Measurements from ENCODE around the gene AURKAIP1. TPM values are rescaled to one million over a fixed set of nuclear protein-coding genes. Genes with fewer than 3 reads are reported as not detected.
"Not testable (repeated sequence)": the region's sequence is repeated elsewhere in the genome, so short reads cannot be mapped to it uniquely, and the experiment has no call there.

The AURKAIP1 gene
- total and polyA plus RNA-seq, 4 donors, result 43.5 to 208 (median 168) TPM

DNA sequence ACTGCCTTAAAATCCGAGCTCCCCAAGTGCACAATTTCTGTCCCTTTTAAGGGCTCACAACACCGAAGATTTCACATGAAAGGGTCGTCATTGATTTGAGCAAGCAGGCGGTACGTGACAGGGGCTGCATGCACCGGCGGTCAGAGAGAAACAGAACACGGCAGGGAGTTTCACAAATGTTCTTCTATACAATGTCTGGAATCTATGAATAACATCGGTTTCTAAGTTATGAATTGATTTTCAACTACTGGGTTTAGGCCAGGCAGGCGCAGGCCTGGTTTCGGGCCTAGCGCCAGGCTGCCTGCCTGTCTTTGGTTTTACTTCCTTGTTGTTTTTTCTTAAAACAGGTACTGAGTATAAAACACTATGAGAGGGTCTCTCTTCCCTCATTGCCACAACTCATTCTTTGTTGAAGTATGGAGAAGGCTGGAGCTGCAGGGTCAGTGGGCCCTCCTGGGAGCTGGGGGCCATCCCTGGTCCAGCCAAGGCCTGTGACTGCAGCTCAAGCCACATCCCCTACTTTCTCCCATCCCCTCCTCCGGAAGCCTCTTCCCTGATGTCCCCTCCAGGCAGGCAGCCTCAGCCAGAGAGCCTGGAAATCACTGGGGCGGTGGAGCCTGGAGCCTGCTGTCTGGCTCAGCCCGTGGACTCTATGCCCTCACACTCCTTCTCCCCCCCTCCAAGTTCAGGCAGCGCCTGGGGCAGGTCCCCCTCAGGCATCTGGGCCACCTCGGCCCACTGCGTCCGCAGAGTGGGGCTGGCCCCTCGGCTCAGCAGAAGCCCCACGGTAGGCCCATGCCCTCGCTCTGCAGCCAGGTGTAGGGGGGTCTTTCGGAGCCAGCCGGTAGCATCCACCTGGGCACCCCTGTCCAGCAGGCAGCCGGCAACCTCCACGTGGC, 43.7 kb upstream of the AURKAIP1 start:
- H3K27ac ChIP-seq (ENCODE audit: low read depth in 1 of 2, low read length in 1 of 2), result no peak overlapping the region
- H3K4me3 ChIP-seq, result no peak overlapping the region
- H3K4me1 ChIP-seq (ENCODE audit: control insufficient read depth in 5 of 5, insufficient read depth in 5 of 5, low read length in 5 of 5), result peaks cover 0 to 24% (median 0%) of the 10 kb centered on the region in 5 donors
- TF ChIP-seq CTCF (IDR thresholded peaks at IDR 0.05; ENCODE audit: control extremely low read depth, extremely low read depth), result no peak
- WGBS, 2 donors, result 88 to 89% methylated on average over 26 of the region's 26 CpGs
- ATAC-seq (ENCODE audit: insufficient read depth, low FRiP score) (no peak), DNase-seq (no peak)
- H3K27me3 ChIP-seq (ENCODE audit: control insufficient read depth in 3 of 3, insufficient read depth in 3 of 3, low read length in 2 of 3), result no peaks in the 10 kb centered on the region
- H3K36me3 ChIP-seq (ENCODE audit: control insufficient read depth in 4 of 4, insufficient read depth in 4 of 4, low read length in 4 of 4), result no peaks in the 10 kb centered on the region
- H3K9me3 ChIP-seq (ENCODE audit: control insufficient read depth in 4 of 4, insufficient read depth in 3 of 4, low read length in 3 of 4), result peaks cover 0 to 2% (median 0%) of the 10 kb centered on the region in 4 donors
- no peak overlapping the region for H3K9ac ChIP-seq (ENCODE audit: insufficient read depth in 1 of 2, low read length in 2 of 2)

- not testable (repeated sequence) for DNase-seq; H3K4me3 ChIP-seq; H3K9ac ChIP-seq (ENCODE audit: insufficient read depth in 1 of 2, low read length in 2 of 2); H3K9me3 ChIP-seq (ENCODE audit: control insufficient read depth in 4 of 4, insufficient read depth in 3 of 4, low read length in 3 of 4); ATAC-seq (ENCODE audit: insufficient read depth, low FRiP score); H3K36me3 ChIP-seq (ENCODE audit: control insufficient read depth in 4 of 4, insufficient read depth in 4 of 4, low read length in 4 of 4); H3K27ac ChIP-seq (ENCODE audit: low read depth in 1 of 2, low read length in 1 of 2); H3K27me3 ChIP-seq (ENCODE audit: control insufficient read depth in 3 of 3, insufficient read depth in 3 of 3, low read length in 2 of 3)
- WGBS, 2 donors, result 84 to 87% methylated on average over 25 of the region's 25 CpGs
- peaks cover 0 to 24% (median 0%) of the 10 kb centered on the region in 5 donors for H3K4me1 ChIP-seq (ENCODE audit: control insufficient read depth in 5 of 5, insufficient read depth in 5 of 5, low read length in 5 of 5)
Measured at GRCh38 chr1:1417825-1418463, 42.9 kb upstream of the AURKAIP1 start.

- not testable (repeated sequence) for H3K27me3 ChIP-seq (ENCODE audit: control insufficient read depth in 3 of 3, insufficient read depth in 3 of 3, low read length in 2 of 3); H3K9me3 ChIP-seq (ENCODE audit: control insufficient read depth in 4 of 4, insufficient read depth in 3 of 4, low read length in 3 of 4); H3K27ac ChIP-seq (ENCODE audit: low read depth in 1 of 2, low read length in 1 of 2); H3K9ac ChIP-seq (ENCODE audit: insufficient read depth in 1 of 2, low read length in 2 of 2); H3K4me3 ChIP-seq; ATAC-seq (ENCODE audit: insufficient read depth, low FRiP score); DNase-seq; H3K36me3 ChIP-seq (ENCODE audit: control insufficient read depth in 4 of 4, insufficient read depth in 4 of 4, low read length in 4 of 4)
- peaks cover 0 to 19% (median 0%) of the 10 kb centered on the region in 5 donors for H3K4me1 ChIP-seq (ENCODE audit: control insufficient read depth in 5 of 5, insufficient read depth in 5 of 5, low read length in 5 of 5)
- WGBS, 2 donors, result 77 to 92% methylated on average over 5 of the region's 5 CpGs
Measured at GRCh38 chr1:1417396-1417795, 42.4 kb upstream of the AURKAIP1 start.

- no peak overlapping the region for H3K9ac ChIP-seq (ENCODE audit: insufficient read depth in 1 of 2, low read length in 2 of 2)
- WGBS, 2 donors, result 77 to 85% methylated on average over 13 of the region's 13 CpGs
- peaks cover 0 to 2% (median 0%) of the 10 kb centered on the region in 4 donors for H3K9me3 ChIP-seq (ENCODE audit: control insufficient read depth in 4 of 4, insufficient read depth in 3 of 4, low read length in 3 of 4)
- H3K27ac ChIP-seq (ENCODE audit: low read depth in 1 of 2, low read length in 1 of 2), result no peak overlapping the region
- H3K4me1 ChIP-seq (ENCODE audit: control insufficient read depth in 5 of 5, insufficient read depth in 5 of 5, low read length in 5 of 5), result peaks cover 0 to 8% (median 0%) of the 10 kb centered on the region in 5 donors
- no peak for TF ChIP-seq CTCF (IDR thresholded peaks at IDR 0.05; ENCODE audit: control extremely low read depth, extremely low read depth)
- H3K36me3 ChIP-seq (ENCODE audit: control insufficient read depth in 4 of 4, insufficient read depth in 4 of 4, low read length in 4 of 4), result no peaks in the 10 kb centered on the region
- no peak overlapping the region for H3K4me3 ChIP-seq
- DNase-seq (no peak), ATAC-seq (ENCODE audit: insufficient read depth, low FRiP score) (no peak)
- no peaks in the 10 kb centered on the region for H3K27me3 ChIP-seq (ENCODE audit: control insufficient read depth in 3 of 3, insufficient read depth in 3 of 3, low read length in 2 of 3)
Measured at GRCh38 chr1:1415751-1416150, 40.7 kb upstream of the AURKAIP1 start.

DNA sequence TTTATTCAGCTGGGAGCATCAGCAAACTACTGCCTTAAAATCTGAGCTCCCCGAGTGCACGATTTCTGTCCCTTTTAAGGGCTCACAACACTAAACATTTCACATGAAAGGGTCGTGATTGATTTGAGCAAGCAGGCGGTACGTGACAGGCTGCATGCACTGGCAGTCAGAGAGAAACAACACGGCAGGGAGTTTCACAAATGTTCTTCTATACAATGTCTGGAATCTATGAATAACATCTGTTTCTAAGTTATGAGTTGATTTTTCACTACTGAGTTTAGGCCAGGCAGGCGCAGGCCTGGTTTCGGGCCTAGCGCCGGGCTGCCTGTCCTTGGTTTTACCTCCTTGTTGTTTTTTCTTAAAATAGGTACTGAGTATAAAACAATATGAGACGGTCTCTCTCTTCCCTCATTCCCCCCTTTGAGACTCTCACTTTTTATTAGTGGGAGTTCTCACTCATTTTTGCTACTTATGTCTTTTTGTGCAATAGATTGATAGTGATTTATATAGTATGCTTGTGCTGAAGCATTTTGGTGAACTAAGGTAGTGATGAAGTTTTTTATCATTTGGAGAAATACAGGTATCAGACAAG, 37.4 kb upstream of the AURKAIP1 start:
- H3K27me3 ChIP-seq (ENCODE audit: control insufficient read depth in 3 of 3, insufficient read depth in 3 of 3, low read length in 2 of 3); H3K4me1 ChIP-seq (ENCODE audit: control insufficient read depth in 5 of 5, insufficient read depth in 5 of 5, low read length in 5 of 5); H3K36me3 ChIP-seq (ENCODE audit: control insufficient read depth in 4 of 4, insufficient read depth in 4 of 4, low read length in 4 of 4); H3K4me3 ChIP-seq; DNase-seq; H3K27ac ChIP-seq (ENCODE audit: low read depth in 1 of 2, low read length in 1 of 2); H3K9ac ChIP-seq (ENCODE audit: insufficient read depth in 1 of 2, low read length in 2 of 2); ATAC-seq (ENCODE audit: insufficient read depth, low FRiP score); H3K9me3 ChIP-seq (ENCODE audit: control insufficient read depth in 4 of 4, insufficient read depth in 3 of 4, low read length in 3 of 4): not testable (repeated sequence)
- 93 to 97% methylated on average over 11 of the region's 11 CpGs for WGBS, 2 donors
